ENCODE data around the gene SYNJ2. TPM values are rescaled to one million over a fixed set of nuclear protein-coding genes. Genes with fewer than 3 reads are reported as not detected.

SYNJ2 gene
- total and polyA plus RNA-seq, 2 experiments from 2014 or later: 2.8 to 5.6 TPM

DNA sequence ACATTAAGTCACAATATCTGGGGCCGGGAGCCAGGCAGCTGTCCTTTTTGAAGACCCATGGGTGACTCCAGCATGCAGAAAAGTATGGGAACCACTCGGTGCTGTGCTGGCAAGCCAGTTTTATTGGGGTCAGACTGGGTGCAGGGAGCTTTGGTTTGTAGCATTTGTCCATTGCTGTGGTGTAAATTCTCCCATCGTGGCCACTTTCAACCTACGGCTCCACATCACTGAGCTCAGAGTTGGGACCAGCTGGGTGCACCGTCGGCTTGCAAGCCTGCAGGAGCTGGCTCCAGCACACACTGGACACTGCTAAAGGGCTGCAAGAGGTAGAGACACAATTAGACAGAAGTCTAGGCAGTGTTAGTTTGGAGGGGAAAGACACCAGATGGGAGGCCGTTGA, 66.9 kb downstream of the SYNJ2 start:
- Histone ChIP-seq H3K79me2 (replicated peaks; ENCODE audit: insufficient read depth) (no peaks in the 10 kb centered on the region), H3K27me3 (ENCODE audit: insufficient read depth) (no peaks in the 10 kb centered on the region), H3K4me2 (no peak overlapping the region), H3K27ac (ENCODE audit: low read depth) (no peak overlapping the region), H3K4me3 (no peak overlapping the region), H3K4me1 (ENCODE audit: insufficient read depth) (no peaks in the 10 kb centered on the region), H3K36me3 (ENCODE audit: insufficient read depth) (no peaks in the 10 kb centered on the region), H2AFZ (no peak overlapping the region), H3F3A (replicated peaks; ENCODE audit: low read depth) (no peaks in the 10 kb centered on the region), H3K9me2 (ENCODE audit: insufficient read depth) (no peaks in the 10 kb centered on the region), H4K20me1 (replicated peaks; ENCODE audit: insufficient read depth) (no peaks in the 10 kb centered on the region)
- no peaks in the 10 kb centered on the region for H3K9me3 Mint-ChIP-seq
- no peak for DNase-seq (ENCODE audit: low spot score)
- H3K36me3 Mint-ChIP-seq (ENCODE audit: low read depth): peaks cover 20% of the 10 kb centered on the region
- H3K4me3 Mint-ChIP-seq: no peak overlapping the region
- TF ChIP-seq, protein P1, sequence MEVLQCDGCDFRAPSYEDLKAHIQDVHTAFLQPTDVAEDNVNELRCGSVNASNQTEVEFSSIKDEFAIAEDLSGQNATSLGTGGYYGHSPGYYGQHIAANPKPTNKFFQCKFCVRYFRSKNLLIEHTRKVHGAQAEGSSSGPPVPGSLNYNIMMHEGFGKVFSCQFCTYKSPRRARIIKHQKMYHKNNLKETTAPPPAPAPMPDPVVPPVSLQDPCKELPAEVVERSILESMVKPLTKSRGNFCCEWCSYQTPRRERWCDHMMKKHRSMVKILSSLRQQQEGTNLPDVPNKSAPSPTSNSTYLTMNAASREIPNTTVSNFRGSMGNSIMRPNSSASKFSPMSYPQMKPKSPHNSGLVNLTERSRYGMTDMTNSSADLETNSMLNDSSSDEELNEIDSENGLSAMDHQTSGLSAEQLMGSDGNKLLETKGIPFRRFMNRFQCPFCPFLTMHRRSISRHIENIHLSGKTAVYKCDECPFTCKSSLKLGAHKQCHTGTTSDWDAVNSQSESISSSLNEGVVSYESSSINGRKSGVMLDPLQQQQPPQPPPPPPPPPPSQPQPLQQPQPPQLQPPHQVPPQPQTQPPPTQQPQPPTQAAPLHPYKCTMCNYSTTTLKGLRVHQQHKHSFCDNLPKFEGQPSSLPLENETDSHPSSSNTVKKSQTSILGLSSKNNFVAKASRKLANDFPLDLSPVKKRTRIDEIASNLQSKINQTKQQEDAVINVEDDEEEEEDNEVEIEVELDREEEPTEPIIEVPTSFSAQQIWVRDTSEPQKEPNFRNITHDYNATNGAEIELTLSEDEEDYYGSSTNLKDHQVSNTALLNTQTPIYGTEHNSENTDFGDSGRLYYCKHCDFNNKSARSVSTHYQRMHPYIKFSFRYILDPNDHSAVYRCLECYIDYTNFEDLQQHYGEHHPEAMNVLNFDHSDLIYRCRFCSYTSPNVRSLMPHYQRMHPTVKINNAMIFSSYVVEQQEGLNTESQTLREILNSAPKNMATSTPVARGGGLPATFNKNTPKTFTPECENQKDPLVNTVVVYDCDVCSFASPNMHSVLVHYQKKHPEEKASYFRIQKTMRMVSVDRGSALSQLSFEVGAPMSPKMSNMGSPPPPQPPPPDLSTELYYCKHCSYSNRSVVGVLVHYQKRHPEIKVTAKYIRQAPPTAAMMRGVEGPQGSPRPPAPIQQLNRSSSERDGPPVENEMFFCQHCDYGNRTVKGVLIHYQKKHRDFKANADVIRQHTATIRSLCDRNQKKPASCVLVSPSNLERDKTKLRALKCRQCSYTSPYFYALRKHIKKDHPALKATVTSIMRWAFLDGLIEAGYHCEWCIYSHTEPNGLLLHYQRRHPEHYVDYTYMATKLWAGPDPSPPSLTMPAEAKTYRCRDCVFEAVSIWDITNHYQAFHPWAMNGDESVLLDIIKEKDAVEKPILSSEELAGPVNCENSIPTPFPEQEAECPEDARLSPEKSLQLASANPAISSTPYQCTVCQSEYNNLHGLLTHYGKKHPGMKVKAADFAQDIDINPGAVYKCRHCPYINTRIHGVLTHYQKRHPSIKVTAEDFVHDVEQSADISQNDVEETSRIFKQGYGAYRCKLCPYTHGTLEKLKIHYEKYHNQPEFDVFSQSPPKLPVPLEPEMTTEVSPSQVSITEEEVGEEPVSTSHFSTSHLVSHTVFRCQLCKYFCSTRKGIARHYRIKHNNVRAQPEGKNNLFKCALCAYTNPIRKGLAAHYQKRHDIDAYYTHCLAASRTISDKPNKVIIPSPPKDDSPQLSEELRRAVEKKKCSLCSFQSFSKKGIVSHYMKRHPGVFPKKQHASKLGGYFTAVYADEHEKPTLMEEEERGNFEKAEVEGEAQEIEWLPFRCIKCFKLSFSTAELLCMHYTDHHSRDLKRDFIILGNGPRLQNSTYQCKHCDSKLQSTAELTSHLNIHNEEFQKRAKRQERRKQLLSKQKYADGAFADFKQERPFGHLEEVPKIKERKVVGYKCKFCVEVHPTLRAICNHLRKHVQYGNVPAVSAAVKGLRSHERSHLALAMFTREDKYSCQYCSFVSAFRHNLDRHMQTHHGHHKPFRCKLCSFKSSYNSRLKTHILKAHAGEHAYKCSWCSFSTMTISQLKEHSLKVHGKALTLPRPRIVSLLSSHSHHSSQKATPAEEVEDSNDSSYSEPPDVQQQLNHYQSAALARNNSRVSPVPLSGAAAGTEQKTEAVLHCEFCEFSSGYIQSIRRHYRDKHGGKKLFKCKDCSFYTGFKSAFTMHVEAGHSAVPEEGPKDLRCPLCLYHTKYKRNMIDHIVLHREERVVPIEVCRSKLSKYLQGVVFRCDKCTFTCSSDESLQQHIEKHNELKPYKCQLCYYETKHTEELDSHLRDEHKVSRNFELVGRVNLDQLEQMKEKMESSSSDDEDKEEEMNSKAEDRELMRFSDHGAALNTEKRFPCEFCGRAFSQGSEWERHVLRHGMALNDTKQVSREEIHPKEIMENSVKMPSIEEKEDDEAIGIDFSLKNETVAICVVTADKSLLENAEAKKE (CRISPR knock-in tag; IDR thresholded peaks at IDR 0.05): no peak
- TF ChIP-seq EZH2phosphoT487 (IDR thresholded peaks at IDR 0.05; ENCODE audit: unreplicated experiment): no peak
- H3K27me3 Mint-ChIP-seq (ENCODE audit: insufficient read depth, low read depth, poor library complexity): peaks cover 16% of the 10 kb centered on the region
- ATAC-seq: no peak
- H3K4me1 Mint-ChIP-seq: peaks cover 4% of the 10 kb centered on the region; the same call in 2 of the 3 replicates
- peak overlapping the region; percentile 65; the same call in 1 of the 2 replicates for H3K27ac Mint-ChIP-seq

DNA sequence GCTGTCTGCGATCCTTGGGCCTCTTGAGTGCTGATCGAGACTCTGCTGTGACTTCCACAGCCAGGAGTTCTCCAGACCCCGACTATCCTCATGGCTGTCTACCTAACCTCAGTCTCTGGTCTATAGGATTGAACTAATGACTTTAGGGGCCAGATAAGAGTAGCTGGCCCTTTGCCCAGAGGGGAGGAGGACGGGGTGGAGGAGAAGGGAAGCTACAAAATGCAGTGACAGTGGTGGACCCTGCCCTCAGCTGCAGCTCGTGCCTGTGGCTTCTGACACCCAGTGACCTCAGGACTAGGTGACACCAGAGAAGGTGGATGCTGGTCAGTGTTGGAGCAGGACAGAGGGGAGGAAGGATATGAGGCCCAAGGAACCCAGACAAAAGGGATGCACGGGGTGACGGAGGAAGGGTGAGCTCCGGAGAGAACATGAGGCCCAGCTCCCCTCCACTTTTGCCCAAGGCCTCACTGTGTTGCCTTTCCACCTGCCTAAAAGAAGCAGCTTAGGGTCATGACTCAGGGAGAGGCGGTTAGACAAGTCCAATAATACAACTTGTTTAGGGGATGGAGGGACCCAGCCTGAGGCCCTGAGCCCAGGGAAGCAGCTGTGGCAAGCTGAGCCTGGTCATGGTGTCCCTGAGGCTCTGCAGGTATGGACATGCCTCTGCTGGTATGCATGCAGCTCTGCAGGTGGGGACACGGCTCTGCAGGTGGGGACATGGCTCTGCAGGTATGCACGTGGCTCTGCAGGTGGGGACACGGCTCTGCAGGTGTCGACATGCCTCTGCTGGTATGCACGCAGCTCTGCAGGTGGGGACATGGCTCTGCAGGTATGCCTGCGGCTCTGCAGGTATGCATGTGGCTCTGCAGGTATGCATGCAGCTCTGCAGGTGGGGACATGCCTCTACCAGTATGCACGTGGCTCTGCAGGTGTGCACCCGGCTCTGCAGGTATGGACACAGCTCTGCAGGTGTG, 67.7 kb downstream of the SYNJ2 start:
- Histone ChIP-seq H3K4me1 (ENCODE audit: insufficient read depth) (no peaks in the 10 kb centered on the region), H3K4me3 (no peak overlapping the region), H3K27ac (ENCODE audit: low read depth) (no peak overlapping the region), H4K20me1 (replicated peaks; ENCODE audit: insufficient read depth) (no peaks in the 10 kb centered on the region), H3K27me3 (ENCODE audit: insufficient read depth) (no peaks in the 10 kb centered on the region), H3K4me2 (no peak overlapping the region), H2AFZ (no peak overlapping the region), H3K36me3 (ENCODE audit: insufficient read depth) (no peaks in the 10 kb centered on the region), H3K9me2 (ENCODE audit: insufficient read depth) (no peaks in the 10 kb centered on the region), H3K79me2 (replicated peaks; ENCODE audit: insufficient read depth) (no peaks in the 10 kb centered on the region), H3F3A (replicated peaks; ENCODE audit: low read depth) (no peaks in the 10 kb centered on the region)
- ATAC-seq: peak; percentile 43
- H3K4me3 Mint-ChIP-seq: no peak overlapping the region
- DNase-seq (ENCODE audit: low spot score): no peak
- peaks cover 16% of the 10 kb centered on the region for H3K36me3 Mint-ChIP-seq (ENCODE audit: low read depth)
- peaks cover 4% of the 10 kb centered on the region; the same call in 2 of the 3 replicates for H3K4me1 Mint-ChIP-seq
- no peaks in the 10 kb centered on the region for H3K9me3 Mint-ChIP-seq
- peak overlapping the region; percentile 65 for H3K27ac Mint-ChIP-seq
- peaks cover 19% of the 10 kb centered on the region for H3K27me3 Mint-ChIP-seq (ENCODE audit: insufficient read depth, low read depth, poor library complexity)
- TF ChIP-seq POLR2AphosphoS5 (IDR thresholded peaks at IDR 0.05; ENCODE audit: low read depth) (no peak), ZNF331 (CRISPR knock-in tag; IDR thresholded peaks at IDR 0.05; ENCODE audit: low read depth) (no peak), ZNF114 (CRISPR knock-in tag; IDR thresholded peaks at IDR 0.05) (no peak), CREB1 (CRISPR knock-in tag; IDR thresholded peaks at IDR 0.05; ENCODE audit: low read depth) (no peak), NANOG (IDR thresholded peaks at IDR 0.05; ENCODE audit: borderline replicate concordance) (no peak)
- TF ChIP-seq, protein P2, sequence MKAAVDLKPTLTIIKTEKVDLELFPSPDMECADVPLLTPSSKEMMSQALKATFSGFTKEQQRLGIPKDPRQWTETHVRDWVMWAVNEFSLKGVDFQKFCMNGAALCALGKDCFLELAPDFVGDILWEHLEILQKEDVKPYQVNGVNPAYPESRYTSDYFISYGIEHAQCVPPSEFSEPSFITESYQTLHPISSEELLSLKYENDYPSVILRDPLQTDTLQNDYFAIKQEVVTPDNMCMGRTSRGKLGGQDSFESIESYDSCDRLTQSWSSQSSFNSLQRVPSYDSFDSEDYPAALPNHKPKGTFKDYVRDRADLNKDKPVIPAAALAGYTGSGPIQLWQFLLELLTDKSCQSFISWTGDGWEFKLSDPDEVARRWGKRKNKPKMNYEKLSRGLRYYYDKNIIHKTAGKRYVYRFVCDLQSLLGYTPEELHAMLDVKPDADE (IDR thresholded peaks at IDR 0.05): no peak
- TF ChIP-seq, protein P3, sequence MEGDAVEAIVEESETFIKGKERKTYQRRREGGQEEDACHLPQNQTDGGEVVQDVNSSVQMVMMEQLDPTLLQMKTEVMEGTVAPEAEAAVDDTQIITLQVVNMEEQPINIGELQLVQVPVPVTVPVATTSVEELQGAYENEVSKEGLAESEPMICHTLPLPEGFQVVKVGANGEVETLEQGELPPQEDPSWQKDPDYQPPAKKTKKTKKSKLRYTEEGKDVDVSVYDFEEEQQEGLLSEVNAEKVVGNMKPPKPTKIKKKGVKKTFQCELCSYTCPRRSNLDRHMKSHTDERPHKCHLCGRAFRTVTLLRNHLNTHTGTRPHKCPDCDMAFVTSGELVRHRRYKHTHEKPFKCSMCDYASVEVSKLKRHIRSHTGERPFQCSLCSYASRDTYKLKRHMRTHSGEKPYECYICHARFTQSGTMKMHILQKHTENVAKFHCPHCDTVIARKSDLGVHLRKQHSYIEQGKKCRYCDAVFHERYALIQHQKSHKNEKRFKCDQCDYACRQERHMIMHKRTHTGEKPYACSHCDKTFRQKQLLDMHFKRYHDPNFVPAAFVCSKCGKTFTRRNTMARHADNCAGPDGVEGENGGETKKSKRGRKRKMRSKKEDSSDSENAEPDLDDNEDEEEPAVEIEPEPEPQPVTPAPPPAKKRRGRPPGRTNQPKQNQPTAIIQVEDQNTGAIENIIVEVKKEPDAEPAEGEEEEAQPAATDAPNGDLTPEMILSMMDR (conservative IDR thresholded peaks at IDR 0.05; ENCODE audit: low read depth in 2 of 2): no peak

All from GM23338 (cell line).